ENCODE results near the gene GAS5. TPM values are rescaled to one million over a fixed set of nuclear protein-coding genes. Genes with fewer than 3 reads are reported as not detected.
A peak's percentile ranks its signal among the peaks of the same experiment; 100 is the strongest.

The GAS5 gene
- total and polyA plus RNA-seq, 4 donors: 28.6 to 84.8 (median 58.5) TPM

DNA sequence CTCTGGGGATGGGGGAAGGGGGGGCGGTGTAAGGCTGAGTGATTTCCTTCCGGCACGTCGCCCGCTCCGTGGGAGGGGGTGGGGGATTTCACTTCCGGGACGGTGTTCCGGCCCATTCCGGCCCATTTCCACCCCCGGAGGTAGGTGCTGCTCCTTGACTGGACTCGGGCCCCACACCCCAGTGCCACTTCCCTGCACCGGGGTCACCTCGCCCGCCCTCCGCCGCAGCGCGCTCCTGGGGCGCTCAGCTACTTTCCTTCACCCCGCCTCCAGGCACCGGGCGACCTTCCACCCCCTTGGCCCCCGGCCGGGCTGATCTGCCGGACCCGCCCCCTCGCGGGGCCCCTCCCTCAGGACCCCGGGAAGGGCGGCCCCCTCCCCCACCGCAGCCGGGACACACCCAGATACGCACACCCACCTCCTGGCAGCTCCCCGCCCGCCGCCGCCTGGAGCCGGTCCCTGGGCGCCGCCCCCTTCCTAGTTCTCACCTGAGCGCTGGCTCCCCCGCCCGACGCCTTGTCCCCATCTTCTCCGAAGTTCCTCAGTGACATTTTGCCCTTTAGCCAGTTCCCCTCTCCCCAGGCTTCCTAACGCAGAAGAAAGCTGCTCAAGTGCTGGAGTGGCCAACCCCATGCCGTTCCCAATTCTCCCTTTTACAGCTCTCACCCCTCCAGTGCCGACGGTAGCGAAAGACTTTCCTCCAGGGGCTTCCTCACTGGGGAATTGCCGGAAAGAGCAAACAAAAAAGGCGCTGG, 654 bp upstream of the GAS5 start, which contains the start of gene ZBTB37:
Gene ZBTB37, plus strand, starts transcription at position 115 of the 755 bp plus-strand sequence. CDS start 1,846 bp downstream, outside the sequence.
- under 1% methylated on average over 53 of the region's 53 CpGs for WGBS
- Histone ChIP-seq H3K9ac (ENCODE audit: low read depth in 1 of 2, low read length in 2 of 2) (peak within 1 kb of the TSS; percentile 77 to 79), H3K36me3 (ENCODE audit: control insufficient read depth in 4 of 4, insufficient read depth in 3 of 4, low read depth in 1 of 4, low read length in 3 of 4) (peaks cover 4 to 28% (median 26%) of the 10 kb centered on the region in 4 donors), H3K9me3 (ENCODE audit: control insufficient read depth in 4 of 4, low read length in 3 of 4) (no peaks in the 10 kb centered on the region), H3K27me3 (ENCODE audit: control insufficient read depth in 4 of 4, insufficient read depth in 4 of 4, low read length in 3 of 4) (no peaks in the 10 kb centered on the region), H3K4me3 (ENCODE audit: low read depth in 1 of 3, low read length in 3 of 3) (peak within 1 kb of the TSS; percentile 79 to 92 (median 84)), H3K4me1 (ENCODE audit: control insufficient read depth in 4 of 4, insufficient read depth in 4 of 4, low read length in 3 of 4) (peaks cover 2 to 22% (median 12%) of the 10 kb centered on the region in 4 donors), H3K27ac (ENCODE audit: low read depth in 1 of 2, low read length in 2 of 2) (peak within 1 kb of the TSS; percentile 81 to 98)
- DNase-seq (ENCODE audit: low spot score): peak; percentile 87
- TF ChIP-seq RAD21 (IDR thresholded peaks at IDR 0.05): peak in 1 of 2 donors; percentile 14
- TF ChIP-seq FOXA1 (IDR thresholded peaks at IDR 0.05): no peak
- peak in 1 of 2 donors; percentile 6 for TF ChIP-seq HNF4A (conservative IDR thresholded peaks at IDR 0.05)
- TF ChIP-seq, protein P1, sequence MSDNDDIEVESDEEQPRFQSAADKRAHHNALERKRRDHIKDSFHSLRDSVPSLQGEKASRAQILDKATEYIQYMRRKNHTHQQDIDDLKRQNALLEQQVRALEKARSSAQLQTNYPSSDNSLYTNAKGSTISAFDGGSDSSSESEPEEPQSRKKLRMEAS (IDR thresholded peaks at IDR 0.05): no peak
- TF ChIP-seq, protein P2, sequence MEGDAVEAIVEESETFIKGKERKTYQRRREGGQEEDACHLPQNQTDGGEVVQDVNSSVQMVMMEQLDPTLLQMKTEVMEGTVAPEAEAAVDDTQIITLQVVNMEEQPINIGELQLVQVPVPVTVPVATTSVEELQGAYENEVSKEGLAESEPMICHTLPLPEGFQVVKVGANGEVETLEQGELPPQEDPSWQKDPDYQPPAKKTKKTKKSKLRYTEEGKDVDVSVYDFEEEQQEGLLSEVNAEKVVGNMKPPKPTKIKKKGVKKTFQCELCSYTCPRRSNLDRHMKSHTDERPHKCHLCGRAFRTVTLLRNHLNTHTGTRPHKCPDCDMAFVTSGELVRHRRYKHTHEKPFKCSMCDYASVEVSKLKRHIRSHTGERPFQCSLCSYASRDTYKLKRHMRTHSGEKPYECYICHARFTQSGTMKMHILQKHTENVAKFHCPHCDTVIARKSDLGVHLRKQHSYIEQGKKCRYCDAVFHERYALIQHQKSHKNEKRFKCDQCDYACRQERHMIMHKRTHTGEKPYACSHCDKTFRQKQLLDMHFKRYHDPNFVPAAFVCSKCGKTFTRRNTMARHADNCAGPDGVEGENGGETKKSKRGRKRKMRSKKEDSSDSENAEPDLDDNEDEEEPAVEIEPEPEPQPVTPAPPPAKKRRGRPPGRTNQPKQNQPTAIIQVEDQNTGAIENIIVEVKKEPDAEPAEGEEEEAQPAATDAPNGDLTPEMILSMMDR (IDR thresholded peaks at IDR 0.05; ENCODE audit: low read depth, low read length, missing input control): no peak
- TF ChIP-seq FOXA2 (IDR thresholded peaks at IDR 0.05): no peak
- TF ChIP-seq HNF4G (IDR thresholded peaks at IDR 0.05): no peak
- TF ChIP-seq, protein P3, sequence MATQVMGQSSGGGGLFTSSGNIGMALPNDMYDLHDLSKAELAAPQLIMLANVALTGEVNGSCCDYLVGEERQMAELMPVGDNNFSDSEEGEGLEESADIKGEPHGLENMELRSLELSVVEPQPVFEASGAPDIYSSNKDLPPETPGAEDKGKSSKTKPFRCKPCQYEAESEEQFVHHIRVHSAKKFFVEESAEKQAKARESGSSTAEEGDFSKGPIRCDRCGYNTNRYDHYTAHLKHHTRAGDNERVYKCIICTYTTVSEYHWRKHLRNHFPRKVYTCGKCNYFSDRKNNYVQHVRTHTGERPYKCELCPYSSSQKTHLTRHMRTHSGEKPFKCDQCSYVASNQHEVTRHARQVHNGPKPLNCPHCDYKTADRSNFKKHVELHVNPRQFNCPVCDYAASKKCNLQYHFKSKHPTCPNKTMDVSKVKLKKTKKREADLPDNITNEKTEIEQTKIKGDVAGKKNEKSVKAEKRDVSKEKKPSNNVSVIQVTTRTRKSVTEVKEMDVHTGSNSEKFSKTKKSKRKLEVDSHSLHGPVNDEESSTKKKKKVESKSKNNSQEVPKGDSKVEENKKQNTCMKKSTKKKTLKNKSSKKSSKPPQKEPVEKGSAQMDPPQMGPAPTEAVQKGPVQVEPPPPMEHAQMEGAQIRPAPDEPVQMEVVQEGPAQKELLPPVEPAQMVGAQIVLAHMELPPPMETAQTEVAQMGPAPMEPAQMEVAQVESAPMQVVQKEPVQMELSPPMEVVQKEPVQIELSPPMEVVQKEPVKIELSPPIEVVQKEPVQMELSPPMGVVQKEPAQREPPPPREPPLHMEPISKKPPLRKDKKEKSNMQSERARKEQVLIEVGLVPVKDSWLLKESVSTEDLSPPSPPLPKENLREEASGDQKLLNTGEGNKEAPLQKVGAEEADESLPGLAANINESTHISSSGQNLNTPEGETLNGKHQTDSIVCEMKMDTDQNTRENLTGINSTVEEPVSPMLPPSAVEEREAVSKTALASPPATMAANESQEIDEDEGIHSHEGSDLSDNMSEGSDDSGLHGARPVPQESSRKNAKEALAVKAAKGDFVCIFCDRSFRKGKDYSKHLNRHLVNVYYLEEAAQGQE (IDR thresholded peaks at IDR 0.05): no peak
- peak; percentile 20 to 87 for TF ChIP-seq EGR1 (IDR thresholded peaks at IDR 0.05; ENCODE audit: low read depth in 2 of 2)
- no peak for TF ChIP-seq RXRA (IDR thresholded peaks at IDR 0.05)
- TF ChIP-seq, protein P4, sequence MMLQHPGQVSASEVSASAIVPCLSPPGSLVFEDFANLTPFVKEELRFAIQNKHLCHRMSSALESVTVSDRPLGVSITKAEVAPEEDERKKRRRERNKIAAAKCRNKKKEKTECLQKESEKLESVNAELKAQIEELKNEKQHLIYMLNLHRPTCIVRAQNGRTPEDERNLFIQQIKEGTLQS (IDR thresholded peaks at IDR 0.05): no peak
- TF ChIP-seq SP1 (IDR thresholded peaks at IDR 0.05): no peak
- no peak for TF ChIP-seq YY1 (IDR thresholded peaks at IDR 0.05)
- TF ChIP-seq, protein P5, sequence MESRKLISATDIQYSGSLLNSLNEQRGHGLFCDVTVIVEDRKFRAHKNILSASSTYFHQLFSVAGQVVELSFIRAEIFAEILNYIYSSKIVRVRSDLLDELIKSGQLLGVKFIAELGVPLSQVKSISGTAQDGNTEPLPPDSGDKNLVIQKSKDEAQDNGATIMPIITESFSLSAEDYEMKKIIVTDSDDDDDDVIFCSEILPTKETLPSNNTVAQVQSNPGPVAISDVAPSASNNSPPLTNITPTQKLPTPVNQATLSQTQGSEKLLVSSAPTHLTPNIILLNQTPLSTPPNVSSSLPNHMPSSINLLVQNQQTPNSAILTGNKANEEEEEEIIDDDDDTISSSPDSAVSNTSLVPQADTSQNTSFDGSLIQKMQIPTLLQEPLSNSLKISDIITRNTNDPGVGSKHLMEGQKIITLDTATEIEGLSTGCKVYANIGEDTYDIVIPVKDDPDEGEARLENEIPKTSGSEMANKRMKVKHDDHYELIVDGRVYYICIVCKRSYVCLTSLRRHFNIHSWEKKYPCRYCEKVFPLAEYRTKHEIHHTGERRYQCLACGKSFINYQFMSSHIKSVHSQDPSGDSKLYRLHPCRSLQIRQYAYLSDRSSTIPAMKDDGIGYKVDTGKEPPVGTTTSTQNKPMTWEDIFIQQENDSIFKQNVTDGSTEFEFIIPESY (IDR thresholded peaks at IDR 0.05): no peak
- TF ChIP-seq GABPA (IDR thresholded peaks at IDR 0.05 in 1 of 2, conservative IDR thresholded peaks at IDR 0.05 in 1 of 2): peak; percentile 67 to 85
- no peak for TF ChIP-seq NR2F2 (IDR thresholded peaks at IDR 0.05)
- TF ChIP-seq JUND (IDR thresholded peaks at IDR 0.05): no peak
- no peak for TF ChIP-seq TAF1 (conservative IDR thresholded peaks at IDR 0.05)

Data from liver (tissue), 9 donors.